ENCODE data around the gene ENTR1. TPM values are rescaled to one million over a fixed set of nuclear protein-coding genes. Genes with fewer than 3 reads are reported as not detected.

Gene ENTR1
- total and polyA plus RNA-seq, 2 of the 13 experiments (the other 11 are each of a cell fraction or from before 2014, with no cell fraction given) = 70.1 to 76.4 TPM

DNA sequence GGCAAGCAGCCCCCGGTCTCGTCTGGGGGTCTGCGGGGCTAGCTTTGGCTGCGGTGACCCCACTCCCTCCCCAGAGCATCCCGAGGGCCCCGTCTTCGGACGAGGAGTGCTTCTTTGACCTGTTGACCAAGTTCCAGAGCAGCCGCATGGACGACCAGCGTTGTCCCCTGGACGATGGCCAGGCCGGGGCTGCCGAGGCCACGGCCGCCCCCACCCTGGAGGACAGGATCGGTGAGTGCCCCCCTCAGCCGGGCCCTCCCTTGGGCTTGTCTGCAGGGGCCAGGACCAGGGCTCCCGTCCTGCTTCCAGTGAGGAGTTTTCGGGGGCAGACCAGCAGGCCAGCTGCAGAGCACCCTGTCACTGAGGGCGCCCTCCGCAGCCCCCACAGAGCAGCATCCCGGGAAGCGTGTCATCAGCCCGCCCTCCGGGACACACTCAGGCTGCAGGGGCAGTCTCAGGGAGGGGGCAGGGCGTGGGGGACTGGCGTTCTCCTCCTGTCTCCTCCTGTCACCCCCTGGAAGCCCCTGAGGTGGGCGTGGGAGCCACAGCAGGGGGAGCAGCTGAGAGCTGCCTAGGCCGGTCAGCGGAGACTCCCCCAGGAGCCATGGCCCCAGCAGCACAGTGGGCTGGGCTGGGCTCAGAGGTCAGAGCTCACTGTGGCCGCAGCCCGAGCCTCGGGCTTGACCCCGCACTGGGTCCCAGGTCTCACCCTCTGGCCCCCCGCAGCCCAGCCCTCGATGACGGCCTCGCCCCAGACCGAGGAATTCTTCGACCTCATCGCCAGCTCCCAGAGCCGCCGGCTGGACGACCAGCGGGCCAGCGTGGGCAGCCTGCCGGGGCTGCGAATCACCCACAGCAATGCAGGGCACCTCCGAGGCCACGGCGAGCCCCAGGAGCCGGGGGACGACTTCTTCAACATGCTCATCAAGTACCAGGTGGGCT is 54.5 kb downstream of the ENTR1 start (continued):
- TF ChIP-seq, protein P1, sequence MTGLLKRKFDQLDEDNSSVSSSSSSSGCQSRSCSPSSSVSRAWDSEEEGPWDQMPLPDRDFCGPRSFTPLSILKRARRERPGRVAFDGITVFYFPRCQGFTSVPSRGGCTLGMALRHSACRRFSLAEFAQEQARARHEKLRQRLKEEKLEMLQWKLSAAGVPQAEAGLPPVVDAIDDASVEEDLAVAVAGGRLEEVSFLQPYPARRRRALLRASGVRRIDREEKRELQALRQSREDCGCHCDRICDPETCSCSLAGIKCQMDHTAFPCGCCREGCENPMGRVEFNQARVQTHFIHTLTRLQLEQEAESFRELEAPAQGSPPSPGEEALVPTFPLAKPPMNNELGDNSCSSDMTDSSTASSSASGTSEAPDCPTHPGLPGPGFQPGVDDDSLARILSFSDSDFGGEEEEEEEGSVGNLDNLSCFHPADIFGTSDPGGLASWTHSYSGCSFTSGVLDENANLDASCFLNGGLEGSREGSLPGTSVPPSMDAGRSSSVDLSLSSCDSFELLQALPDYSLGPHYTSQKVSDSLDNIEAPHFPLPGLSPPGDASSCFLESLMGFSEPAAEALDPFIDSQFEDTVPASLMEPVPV (CRISPR knock-in tag; IDR thresholded peaks at IDR 0.05) = peak; percentile 34; the same call in 1 of the 2 replicates
- TF ChIP-seq STAT5B (CRISPR knock-in tag; IDR thresholded peaks at IDR 0.05) (no peak), KDM5A (IDR thresholded peaks at IDR 0.05; ENCODE audit: borderline replicate concordance, low read length) (no peak), BCL6 (CRISPR knock-in tag; IDR thresholded peaks at IDR 0.05) (peak; percentile 81), ZSCAN30 (CRISPR knock-in tag; IDR thresholded peaks at IDR 0.05) (no peak), KAT2B (IDR thresholded peaks at IDR 0.05; ENCODE audit: borderline replicate concordance, low read depth, low read length) (no peak), MZF1 (CRISPR knock-in tag; IDR thresholded peaks at IDR 0.05; ENCODE audit: borderline replicate concordance) (0 out of 2 replicates have a peak, but pooled peaks have one; percentile 31), ZNF446 (CRISPR knock-in tag; IDR thresholded peaks at IDR 0.05) (no peak), ZNF83 (CRISPR knock-in tag; IDR thresholded peaks at IDR 0.05; ENCODE audit: borderline replicate concordance) (no peak), NPAS2 (CRISPR knock-in tag; IDR thresholded peaks at IDR 0.05; ENCODE audit: borderline replicate concordance) (no peak), SP5 (CRISPR knock-in tag; IDR thresholded peaks at IDR 0.05; ENCODE audit: borderline replicate concordance, low read depth) (no peak)
- TF ChIP-seq, protein P2, sequence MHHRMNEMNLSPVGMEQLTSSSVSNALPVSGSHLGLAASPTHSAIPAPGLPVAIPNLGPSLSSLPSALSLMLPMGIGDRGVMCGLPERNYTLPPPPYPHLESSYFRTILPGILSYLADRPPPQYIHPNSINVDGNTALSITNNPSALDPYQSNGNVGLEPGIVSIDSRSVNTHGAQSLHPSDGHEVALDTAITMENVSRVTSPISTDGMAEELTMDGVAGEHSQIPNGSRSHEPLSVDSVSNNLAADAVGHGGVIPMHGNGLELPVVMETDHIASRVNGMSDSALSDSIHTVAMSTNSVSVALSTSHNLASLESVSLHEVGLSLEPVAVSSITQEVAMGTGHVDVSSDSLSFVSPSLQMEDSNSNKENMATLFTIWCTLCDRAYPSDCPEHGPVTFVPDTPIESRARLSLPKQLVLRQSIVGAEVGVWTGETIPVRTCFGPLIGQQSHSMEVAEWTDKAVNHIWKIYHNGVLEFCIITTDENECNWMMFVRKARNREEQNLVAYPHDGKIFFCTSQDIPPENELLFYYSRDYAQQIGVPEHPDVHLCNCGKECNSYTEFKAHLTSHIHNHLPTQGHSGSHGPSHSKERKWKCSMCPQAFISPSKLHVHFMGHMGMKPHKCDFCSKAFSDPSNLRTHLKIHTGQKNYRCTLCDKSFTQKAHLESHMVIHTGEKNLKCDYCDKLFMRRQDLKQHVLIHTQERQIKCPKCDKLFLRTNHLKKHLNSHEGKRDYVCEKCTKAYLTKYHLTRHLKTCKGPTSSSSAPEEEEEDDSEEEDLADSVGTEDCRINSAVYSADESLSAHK (CRISPR knock-in tag; IDR thresholded peaks at IDR 0.05; ENCODE audit: borderline replicate concordance) = no peak
- TF ChIP-seq, protein P3, sequence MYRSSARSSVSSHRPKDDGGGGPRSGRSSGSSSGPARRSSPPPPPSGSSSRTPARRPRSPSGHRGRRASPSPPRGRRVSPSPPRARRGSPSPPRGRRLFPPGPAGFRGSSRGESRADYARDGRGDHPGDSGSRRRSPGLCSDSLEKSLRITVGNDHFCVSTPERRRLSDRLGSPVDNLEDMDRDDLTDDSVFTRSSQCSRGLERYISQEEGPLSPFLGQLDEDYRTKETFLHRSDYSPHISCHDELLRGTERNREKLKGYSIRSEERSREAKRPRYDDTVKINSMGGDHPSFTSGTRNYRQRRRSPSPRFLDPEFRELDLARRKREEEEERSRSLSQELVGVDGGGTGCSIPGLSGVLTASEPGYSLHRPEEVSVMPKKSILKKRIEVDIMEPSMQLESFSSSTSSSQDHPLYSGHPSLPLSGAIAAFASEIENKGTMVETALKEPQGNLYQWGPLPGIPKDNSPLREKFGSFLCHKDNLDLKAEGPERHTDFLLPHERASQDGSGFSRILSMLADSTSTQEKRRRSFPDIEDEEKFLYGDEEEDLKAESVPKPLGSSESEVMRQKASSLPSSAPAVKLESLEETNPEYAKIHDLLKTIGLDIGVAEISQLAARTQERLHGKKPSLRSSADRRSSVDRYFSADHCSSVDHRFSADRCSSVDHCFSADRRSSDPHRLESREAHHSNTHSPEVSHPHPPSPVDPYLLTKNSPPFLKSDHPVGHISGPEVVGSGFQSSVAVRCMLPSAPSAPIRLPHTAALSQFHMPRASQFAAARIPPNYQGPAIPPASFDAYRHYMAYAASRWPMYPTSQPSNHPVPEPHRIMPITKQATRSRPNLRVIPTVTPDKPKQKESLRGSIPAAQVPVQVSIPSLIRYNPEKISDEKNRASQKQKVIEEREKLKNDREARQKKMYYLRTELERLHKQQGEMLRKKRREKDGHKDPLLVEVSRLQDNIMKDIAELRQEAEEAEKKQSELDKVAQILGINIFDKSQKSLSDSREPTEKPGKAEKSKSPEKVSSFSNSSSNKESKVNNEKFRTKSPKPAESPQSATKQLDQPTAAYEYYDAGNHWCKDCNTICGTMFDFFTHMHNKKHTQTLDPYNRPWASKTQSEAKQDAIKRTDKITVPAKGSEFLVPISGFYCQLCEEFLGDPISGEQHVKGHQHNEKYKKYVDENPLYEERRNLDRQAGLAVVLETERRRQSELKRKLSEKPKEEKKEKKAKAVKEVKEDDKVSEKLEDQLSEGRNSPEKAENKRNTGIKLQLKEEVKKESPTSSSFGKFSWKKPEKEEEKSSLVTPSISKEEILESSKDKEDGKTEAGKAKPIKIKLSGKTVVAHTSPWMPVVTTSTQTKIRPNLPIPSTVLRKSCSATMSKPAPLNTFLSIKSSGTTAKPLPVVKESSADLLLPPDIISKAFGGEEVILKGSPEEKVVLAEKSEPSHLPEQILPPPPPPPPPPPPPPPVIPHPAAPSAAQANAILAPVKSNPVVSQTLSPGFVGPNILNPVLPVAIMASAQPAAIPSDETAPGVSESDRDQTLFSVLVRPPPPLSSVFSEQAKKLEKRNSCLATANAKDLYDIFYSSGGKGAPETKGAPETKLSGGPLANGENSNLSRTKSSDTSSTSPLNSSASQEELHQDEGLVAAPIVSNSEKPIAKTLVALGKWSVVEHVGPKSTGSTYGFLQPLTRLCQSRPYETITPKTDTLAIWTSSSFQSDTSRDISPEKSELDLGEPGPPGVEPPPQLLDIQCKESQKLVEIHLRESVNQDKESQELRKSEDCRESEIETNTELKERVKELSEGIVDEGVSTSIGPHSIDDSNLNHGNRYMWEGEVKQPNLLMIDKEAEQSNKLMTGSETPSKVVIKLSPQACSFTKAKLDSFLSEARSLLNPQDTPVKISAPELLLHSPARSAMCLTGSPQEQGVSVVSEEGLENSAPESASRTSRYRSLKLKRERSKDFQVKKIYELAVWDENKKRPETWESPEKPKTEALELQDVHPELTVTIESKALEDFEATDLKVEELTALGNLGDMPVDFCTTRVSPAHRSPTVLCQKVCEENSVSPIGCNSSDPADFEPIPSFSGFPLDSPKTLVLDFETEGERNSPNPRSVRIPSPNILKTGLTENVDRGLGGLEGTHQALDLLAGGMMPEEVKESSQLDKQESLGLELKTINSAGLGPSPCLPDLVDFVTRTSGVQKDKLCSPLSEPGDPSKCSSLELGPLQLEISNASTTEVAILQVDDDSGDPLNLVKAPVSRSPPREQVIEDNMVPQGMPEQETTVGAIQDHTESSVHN (CRISPR knock-in tag; IDR thresholded peaks at IDR 0.05) = no peak

Measured in HepG2 (cell line).